Ishikawa (cell line): ENCODE data around the gene ACTR8.

ENCODE experiments used
- CEBPB ChIP-seq: IDR thresholded peaks from 2 replicates; pipeline ENCODE4 v1.6.1; 2012
- CREB1 ChIP-seq: IDR thresholded peaks from 2 replicates; pipeline ENCODE4 v1.6.1; 2012; ENCODE audit warnings: low read depth
- EGR1 ChIP-seq: IDR thresholded peaks from 2 replicates; pipeline ENCODE4 v1.6.1; 2012
- EP300 ChIP-seq: IDR thresholded peaks from 2 replicates; pipeline ENCODE4 v1.6.1; 2012; ENCODE audit warnings: borderline replicate concordance
- FOXM1 ChIP-seq: IDR thresholded peaks from 2 replicates; pipeline ENCODE4 v1.6.1; 2012; ENCODE audit warnings: low read depth, borderline replicate concordance
- MAX ChIP-seq: IDR thresholded peaks from 2 replicates; pipeline ENCODE4 v1.6.1; 2012
- NFIC ChIP-seq: IDR thresholded peaks from 2 replicates; pipeline ENCODE4 v1.6.1; 2012
- RAD21 ChIP-seq: IDR thresholded peaks from 2 replicates; pipeline ENCODE4 v1.6.1; 2012; ENCODE audit warnings: low read depth
- TAF1 ChIP-seq: IDR thresholded peaks from 2 replicates; pipeline ENCODE4 v1.6.1; 2012; ENCODE audit warnings: low read depth, mild to moderate bottlenecking
- TCF12 ChIP-seq: IDR thresholded peaks from 2 replicates; pipeline ENCODE4 v1.6.1; 2012; ENCODE audit warnings: low read depth
- TEAD4 ChIP-seq: IDR thresholded peaks from 2 replicates; pipeline ENCODE4 v1.6.1; 2012
- YY1 ChIP-seq: IDR thresholded peaks from 2 replicates; pipeline ENCODE4 v1.6.1; 2012; ENCODE audit warnings: low read depth
- ZBTB7A ChIP-seq: IDR thresholded peaks from 2 replicates; pipeline ENCODE4 v1.6.1; 2012; ENCODE audit warnings: low read depth
- TF ChIP-seq, protein P1 (sequence below): IDR thresholded peaks from 2 replicates; pipeline ENCODE4 v1.6.1; 2012
- TF ChIP-seq, protein P2 (sequence below): IDR thresholded peaks from 2 replicates; pipeline ENCODE4 v1.6.1; 2012; ENCODE audit warnings: low read depth, mild to moderate bottlenecking

ACTR8 gene

GRCh38 chr3:53835257-53835656 lies 46.7 kb downstream of the ACTR8 start:
- TF ChIP-seq YY1 (no peak), NFIC (no peak), EGR1 (no peak), RAD21 (no peak), MAX (no peak), TAF1 (no peak), FOXM1 (no peak), TEAD4 (no peak), CREB1 (no peak)

DNA sequence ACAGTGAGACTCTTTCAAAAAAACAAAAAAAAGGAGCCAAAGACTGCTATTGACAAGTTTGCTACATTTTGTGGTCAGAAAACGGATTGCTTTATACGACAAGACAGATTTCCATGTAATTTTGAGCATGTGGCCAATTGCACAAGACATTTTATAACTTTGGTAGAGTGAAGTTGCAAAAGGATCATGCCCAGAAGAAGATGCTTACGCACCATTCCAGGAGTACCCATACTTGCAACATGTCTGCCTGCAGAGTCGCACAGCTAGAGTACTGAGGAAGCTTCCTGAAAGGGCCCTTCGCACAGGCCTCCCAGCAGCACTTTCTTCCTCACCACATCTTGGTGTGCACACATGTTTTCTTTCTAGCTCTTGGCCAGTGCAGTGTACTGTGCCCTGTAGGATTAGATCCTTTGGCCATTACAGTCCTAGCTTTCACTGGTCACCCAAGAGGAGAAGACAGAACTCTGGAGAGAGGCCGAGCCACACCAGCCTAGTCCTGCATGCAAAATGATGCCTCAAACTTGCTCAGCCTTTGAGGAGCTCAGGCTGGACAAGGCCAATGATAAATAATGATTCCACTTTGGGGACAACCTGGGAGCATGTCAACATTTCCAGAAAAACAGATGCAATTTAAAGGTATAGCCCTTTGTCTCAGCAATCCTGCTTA lies 47.4 kb downstream of the ACTR8 start:
- TF ChIP-seq NFIC, result no peak
- TF ChIP-seq CREB1, result no peak
- TF ChIP-seq ZBTB7A, result no peak
- TF ChIP-seq CEBPB, result no peak
- no peak for TF ChIP-seq EGR1
- TF ChIP-seq YY1, result no peak
- no peak for TF ChIP-seq TCF12
- TF ChIP-seq TAF1, result no peak
- no peak for TF ChIP-seq FOXM1
- no peak for TF ChIP-seq EP300

DNA sequence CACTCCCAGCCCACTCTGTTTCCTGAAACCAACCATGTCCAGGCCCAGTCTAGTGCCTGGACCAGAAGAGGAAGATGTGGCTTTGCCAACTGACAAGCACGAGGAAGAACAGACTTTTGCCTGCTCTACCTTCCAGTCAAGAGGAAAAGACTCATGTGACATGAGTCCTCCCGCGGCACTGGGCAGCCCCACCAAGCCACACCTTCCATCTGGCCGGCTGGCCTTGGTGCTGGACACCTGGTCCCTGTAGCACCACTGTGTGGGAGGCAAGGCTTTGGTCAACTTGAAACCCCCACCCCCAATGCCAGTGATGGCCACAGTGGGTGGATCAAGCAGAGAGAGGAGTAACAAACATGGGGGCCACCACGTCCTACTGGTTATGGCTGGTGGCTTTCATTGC lies 48.3 kb downstream of the ACTR8 start:
- no peak for TF ChIP-seq EGR1
- TF ChIP-seq CREB1, result no peak

DNA sequence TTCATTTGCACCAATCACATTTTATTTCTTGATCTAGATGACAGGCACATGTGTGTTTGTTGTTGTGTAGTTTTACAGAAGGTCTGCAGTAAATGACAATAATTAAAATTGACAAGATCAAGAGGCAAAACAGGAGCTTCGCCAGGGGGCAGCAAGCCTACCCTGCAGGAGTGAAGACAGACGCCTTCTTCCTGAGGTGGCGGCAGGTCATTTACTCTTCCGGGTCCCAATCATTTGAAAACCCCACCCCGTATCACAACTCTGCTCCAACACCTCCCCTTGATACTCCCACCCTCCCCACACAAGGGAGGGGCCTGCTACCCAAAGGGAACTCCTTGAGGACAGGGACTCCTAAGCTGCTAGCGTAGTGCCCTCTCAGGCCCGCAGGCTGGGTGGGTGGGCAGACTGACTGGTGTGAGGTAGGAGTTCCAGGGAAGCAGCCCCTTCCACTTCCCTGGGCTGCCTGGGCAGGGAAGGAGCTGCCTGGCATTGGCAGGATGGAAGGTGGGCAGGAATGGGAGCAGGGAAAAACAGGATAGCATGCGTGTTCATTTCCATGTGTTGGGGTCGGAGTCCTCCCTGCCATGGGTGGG lies 48.8 kb downstream of the ACTR8 start:
- no peak for TF ChIP-seq TCF12
- TF ChIP-seq TEAD4, result no peak
- TF ChIP-seq EGR1, result no peak
- TF ChIP-seq CEBPB, result no peak
- TF ChIP-seq, protein P1, sequence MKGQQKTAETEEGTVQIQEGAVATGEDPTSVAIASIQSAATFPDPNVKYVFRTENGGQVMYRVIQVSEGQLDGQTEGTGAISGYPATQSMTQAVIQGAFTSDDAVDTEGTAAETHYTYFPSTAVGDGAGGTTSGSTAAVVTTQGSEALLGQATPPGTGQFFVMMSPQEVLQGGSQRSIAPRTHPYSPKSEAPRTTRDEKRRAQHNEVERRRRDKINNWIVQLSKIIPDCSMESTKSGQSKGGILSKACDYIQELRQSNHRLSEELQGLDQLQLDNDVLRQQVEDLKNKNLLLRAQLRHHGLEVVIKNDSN, result no peak
- no peak for TF ChIP-seq ZBTB7A
- TF ChIP-seq NFIC, result no peak
- TF ChIP-seq FOXM1, result no peak
- TF ChIP-seq RAD21, result no peak

DNA sequence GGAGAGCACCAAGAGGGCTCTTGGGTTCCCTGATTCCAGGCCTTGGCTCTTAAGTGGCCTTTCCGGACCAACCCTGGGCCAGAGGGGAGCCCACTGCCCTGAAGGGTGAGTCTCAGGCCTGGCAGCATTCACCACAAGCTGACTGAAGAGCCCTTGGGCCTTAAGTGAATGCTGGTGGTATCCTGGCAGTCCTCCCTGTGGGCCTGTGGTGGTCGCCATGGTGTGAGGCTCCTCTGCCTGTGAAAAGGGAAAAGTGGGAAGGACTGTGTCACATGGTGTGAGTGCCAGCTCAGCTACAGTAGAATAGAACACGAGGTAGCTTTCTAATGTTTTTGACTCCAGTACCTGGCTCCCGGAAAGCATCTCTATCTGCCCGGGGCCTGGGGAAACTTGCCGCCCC lies 51.0 kb downstream of the ACTR8 start:
- TF ChIP-seq CREB1 (no peak), MAX (no peak)

DNA sequence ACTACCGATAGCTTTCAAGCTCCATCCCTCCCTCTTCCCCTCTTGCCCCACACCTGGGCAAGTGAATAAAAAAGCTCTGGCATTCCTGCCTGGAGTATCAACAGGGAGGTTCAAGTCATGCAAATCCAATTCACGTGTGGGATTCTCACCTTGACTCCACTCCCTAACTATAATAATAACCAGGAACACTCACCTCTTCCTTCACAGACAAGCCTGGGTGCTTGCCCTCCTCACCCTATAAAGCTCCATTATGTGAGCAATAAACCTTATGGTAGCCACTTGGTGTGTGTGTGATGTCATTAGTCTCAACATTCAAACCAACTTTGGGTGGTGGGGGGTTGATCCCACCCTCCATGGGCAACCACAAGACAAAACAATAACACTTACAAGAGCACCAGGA lies 52.3 kb downstream of the ACTR8 start:
- no peak for TF ChIP-seq TAF1
- no peak for TF ChIP-seq MAX
- no peak for TF ChIP-seq CREB1
- TF ChIP-seq EP300, result no peak
- TF ChIP-seq, protein P1, result no peak
- no peak for TF ChIP-seq FOXM1
- no peak for TF ChIP-seq CEBPB
- TF ChIP-seq TCF12, result no peak
- no peak for TF ChIP-seq NFIC
- no peak for TF ChIP-seq ZBTB7A
- no peak for TF ChIP-seq TEAD4
- TF ChIP-seq YY1, result no peak
- no peak for TF ChIP-seq RAD21
- TF ChIP-seq, protein P2, sequence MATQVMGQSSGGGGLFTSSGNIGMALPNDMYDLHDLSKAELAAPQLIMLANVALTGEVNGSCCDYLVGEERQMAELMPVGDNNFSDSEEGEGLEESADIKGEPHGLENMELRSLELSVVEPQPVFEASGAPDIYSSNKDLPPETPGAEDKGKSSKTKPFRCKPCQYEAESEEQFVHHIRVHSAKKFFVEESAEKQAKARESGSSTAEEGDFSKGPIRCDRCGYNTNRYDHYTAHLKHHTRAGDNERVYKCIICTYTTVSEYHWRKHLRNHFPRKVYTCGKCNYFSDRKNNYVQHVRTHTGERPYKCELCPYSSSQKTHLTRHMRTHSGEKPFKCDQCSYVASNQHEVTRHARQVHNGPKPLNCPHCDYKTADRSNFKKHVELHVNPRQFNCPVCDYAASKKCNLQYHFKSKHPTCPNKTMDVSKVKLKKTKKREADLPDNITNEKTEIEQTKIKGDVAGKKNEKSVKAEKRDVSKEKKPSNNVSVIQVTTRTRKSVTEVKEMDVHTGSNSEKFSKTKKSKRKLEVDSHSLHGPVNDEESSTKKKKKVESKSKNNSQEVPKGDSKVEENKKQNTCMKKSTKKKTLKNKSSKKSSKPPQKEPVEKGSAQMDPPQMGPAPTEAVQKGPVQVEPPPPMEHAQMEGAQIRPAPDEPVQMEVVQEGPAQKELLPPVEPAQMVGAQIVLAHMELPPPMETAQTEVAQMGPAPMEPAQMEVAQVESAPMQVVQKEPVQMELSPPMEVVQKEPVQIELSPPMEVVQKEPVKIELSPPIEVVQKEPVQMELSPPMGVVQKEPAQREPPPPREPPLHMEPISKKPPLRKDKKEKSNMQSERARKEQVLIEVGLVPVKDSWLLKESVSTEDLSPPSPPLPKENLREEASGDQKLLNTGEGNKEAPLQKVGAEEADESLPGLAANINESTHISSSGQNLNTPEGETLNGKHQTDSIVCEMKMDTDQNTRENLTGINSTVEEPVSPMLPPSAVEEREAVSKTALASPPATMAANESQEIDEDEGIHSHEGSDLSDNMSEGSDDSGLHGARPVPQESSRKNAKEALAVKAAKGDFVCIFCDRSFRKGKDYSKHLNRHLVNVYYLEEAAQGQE, result no peak

GRCh38 chr3:53828581-53828980 lies 53.4 kb downstream of the ACTR8 start:
- no peak for TF ChIP-seq TEAD4
- TF ChIP-seq TAF1, result no peak
- TF ChIP-seq YY1, result no peak
- no peak for TF ChIP-seq TCF12
- no peak for TF ChIP-seq NFIC

DNA sequence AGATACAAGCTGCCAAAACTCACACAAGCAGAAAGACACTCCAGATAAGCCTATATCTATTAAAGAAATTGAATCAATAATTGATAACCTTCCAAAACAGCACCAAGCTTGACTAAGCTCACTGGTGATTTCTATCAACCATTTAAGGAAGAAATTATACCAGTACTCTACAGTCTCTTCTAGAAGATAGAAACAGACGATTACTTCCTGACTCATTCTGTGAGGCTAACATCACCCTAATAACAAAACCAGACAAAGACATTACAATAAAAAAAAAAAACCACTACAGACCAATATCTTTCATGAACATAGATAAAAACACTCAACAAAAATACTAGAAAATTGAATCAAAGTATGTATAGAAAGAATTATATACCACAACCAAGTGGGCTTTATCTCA lies 55.9 kb downstream of the ACTR8 start:
- TF ChIP-seq, protein P2, result no peak
- TF ChIP-seq CEBPB (no peak), NFIC (no peak), FOXM1 (no peak)
- TF ChIP-seq, protein P1, result no peak
